SK-N-MC (cell line): Measurements from ENCODE around the gene BEST4.

Experiments
- EZH2 ChIP-seq: fragments of 200-600 bp; sonication (generic); IDR thresholded peaks from one replicate; pipeline ENCODE4 v1.6.1; 2017; ENCODE audit warnings: antibody characterized with exemption
- POLR2AphosphoS5 ChIP-seq: IDR thresholded peaks from 2 replicates; pipeline ENCODE4 v1.6.1; 2012; ENCODE audit warnings: mild to moderate bottlenecking, low read depth, low read length, borderline replicate concordance

DNA sequence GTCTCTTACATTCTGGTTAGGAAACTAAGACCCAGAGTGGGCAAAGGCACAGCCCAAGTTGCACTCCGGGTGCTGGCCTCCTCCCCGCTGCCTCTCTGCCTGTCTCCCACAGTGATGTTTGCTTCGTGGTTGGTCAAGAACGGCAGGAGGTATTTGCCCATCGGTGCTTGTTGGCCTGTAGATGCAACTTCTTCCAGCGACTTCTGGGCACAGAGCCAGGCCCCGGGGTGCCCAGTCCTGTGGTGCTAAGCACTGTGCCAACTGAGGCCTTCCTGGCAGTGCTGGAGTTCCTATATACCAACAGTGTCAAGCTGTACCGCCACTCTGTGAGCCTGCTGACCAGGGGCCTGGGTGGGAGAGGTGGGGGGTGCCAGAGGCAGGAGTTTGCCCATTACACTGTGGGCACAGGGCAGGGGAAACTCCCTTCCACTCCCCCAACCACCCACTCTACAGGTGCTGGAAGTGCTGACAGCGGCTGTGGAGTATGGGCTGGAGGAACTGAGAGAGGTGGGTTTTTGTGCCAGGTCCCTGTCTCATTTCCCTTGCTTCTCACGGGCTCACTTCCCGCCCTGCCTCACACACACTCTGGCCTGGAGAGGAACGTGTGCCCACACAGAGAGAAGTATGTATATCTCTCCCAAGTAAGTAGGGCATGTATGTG lies 22.3 kb upstream of the BEST4 start:
- TF ChIP-seq POLR2AphosphoS5 (no peak), EZH2 (no peak)
